Measurements from ENCODE around the gene SF3A2.

DNA sequence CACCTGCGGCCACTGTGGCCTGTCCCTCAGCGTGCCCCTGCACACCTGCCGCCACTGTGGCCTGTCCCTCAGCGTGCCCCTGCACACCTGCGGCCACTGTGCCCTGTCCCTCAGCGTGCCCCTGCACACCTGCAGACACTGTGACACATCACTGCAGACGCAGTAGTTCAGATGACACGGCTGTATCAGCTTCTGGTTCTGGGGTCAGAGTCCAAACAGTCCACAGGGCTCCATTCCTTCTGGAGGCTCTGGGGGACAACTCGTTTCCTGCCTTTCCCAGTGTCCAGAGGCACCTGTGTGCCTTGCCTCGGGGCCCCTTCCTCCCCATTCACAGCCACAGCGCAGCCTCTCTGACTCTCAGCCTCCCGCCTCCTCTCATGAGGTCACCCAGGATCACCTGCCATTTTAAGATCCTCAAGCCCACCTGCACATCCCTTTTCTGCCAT lies 5.5 kb downstream of the SF3A2 start:
- TF ChIP-seq EZH2phosphoT487 (conservative IDR thresholded peaks at IDR 0.05; ENCODE audit: low read length), result no peak
- TF ChIP-seq, protein P1, sequence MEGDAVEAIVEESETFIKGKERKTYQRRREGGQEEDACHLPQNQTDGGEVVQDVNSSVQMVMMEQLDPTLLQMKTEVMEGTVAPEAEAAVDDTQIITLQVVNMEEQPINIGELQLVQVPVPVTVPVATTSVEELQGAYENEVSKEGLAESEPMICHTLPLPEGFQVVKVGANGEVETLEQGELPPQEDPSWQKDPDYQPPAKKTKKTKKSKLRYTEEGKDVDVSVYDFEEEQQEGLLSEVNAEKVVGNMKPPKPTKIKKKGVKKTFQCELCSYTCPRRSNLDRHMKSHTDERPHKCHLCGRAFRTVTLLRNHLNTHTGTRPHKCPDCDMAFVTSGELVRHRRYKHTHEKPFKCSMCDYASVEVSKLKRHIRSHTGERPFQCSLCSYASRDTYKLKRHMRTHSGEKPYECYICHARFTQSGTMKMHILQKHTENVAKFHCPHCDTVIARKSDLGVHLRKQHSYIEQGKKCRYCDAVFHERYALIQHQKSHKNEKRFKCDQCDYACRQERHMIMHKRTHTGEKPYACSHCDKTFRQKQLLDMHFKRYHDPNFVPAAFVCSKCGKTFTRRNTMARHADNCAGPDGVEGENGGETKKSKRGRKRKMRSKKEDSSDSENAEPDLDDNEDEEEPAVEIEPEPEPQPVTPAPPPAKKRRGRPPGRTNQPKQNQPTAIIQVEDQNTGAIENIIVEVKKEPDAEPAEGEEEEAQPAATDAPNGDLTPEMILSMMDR (IDR thresholded peaks at IDR 0.05; ENCODE audit: insufficient read depth, low read length, poor library complexity, severe bottlenecking), result no peak

Measured in SU-DHL-6 (cell line).